Subcutaneous abdominal adipose tissue (tissue), 5 donors: ENCODE data around the gene GLRX5.

Source experiments
- H3K27ac ChIP-seq: one replicate; pipeline ENCODE4 v1.7.0; 2013; ENCODE audit warnings: low read depth, mild to moderate bottlenecking, inconsistent platforms, low read length, moderate library complexity
- H3K27me3 ChIP-seq, 5 donors: one replicate each; pipeline ENCODE4 v1.7.0; 2013; ENCODE audit warnings: low read length in 5 of 5, inconsistent platforms in 1 of 5; ENCODE audit not compliant: control insufficient read depth in 5 of 5, insufficient read depth in 4 of 5
- H3K36me3 ChIP-seq, 5 donors: one replicate each; pipeline ENCODE4 v1.7.0; 2013; ENCODE audit warnings: low read length in 5 of 5; ENCODE audit not compliant: control insufficient read depth in 5 of 5, insufficient read depth in 5 of 5
- H3K4me1 ChIP-seq, 5 donors: one replicate each; pipeline ENCODE4 v1.7.0; 2013; ENCODE audit warnings: low read length in 5 of 5, mild to moderate bottlenecking in 3 of 5, moderate library complexity in 1 of 5; ENCODE audit not compliant: control insufficient read depth in 5 of 5, insufficient read depth in 5 of 5
- H3K4me3 ChIP-seq, 5 donors: one replicate each; pipeline ENCODE4 v1.7.0; 2013; ENCODE audit warnings: low read length in 5 of 5, low read depth in 1 of 5
- H3K9ac ChIP-seq, 5 donors: one replicate each; pipeline ENCODE4 v1.7.0; 2013; ENCODE audit warnings: low read length in 5 of 5, mild to moderate bottlenecking in 4 of 5, moderate library complexity in 3 of 5
- H3K9me3 ChIP-seq, 5 donors: one replicate each; pipeline ENCODE4 v1.7.0; 2013; ENCODE audit warnings: low read length in 5 of 5; ENCODE audit not compliant: control insufficient read depth in 5 of 5
- donor health status: healthy.
- donor health status: healthy.
- donor health status: healthy.
- donor health status: healthy.
- donor health status: healthy.

Gene GLRX5

DNA sequence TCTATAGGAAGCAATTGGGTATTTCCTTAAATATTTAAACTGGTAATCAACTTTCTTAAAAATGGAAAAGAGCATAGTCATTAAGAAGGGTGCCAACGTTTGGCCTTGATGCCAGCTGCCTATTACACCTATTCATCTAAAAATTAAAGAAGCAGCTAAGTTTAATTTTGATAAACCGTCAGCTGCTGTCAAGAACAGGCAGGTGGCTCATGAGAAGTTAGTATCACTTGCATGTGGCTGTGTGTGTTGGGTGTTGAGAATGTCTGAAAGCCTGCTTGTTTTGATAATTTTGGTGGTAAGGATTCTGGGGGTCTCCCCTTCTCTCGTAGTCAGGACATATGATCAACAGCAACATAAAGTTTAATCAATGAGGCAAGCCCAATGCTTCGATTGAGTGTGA, 6.5 kb downstream of the GLRX5 start:
- H3K9me3 ChIP-seq: no peaks in the 10 kb centered on the region
- no peak overlapping the region for H3K4me3 ChIP-seq
- no peak overlapping the region for H3K9ac ChIP-seq
- peaks cover under 1 to 22% (median 21%) of the 10 kb centered on the region in 5 donors for H3K4me1 ChIP-seq
- peaks cover 0 to 10% (median 4%) of the 10 kb centered on the region in 5 donors for H3K36me3 ChIP-seq
- H3K27ac ChIP-seq: no peak overlapping the region
- no peaks in the 10 kb centered on the region for H3K27me3 ChIP-seq

DNA sequence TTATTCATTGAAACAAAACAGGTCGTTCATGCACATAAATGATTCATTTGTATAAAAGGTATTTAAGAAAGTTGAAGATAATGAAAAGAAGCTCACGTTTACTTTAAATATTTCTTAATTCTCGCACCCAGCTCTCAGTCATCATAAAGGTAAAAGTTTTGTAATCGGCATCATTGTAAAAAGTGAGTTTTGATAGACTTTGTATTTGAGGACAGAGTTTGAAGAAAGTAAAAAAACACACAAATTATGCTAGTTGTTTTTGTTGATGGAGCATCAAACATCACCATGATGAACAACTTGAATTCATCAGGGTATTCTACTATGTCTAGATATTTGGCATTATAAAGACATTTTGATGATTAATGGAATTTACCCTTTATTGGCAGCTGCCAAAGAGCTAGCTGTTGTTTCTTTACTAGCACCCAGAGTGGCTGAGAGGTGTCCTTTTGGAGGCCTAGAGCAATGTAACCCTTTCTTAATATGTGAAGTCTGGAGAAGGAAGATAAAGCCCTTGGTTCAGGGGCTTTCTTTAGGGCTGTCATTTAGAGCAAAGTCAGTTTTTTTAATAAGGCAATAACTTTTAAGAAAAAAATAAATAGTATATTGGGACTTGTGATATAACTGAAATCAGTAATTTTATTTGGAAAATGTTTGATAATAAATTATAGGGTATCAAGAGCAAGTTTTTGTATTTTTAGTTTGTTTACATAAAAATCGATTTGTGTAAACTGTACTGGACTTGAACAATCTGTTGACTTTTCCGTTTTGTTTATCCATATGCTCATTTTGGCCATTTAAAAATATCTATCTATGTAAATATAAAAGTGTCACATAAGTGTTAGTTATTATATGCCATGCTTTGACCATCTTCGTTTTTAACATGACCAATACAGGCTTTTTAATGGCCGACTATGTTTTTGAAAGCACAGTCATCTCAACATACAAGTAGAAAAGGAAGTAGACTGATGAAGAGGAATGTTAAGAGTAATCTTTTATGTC, 7.4 kb downstream of the GLRX5 start:
- H3K9me3 ChIP-seq: no peaks in the 10 kb centered on the region
- H3K36me3 ChIP-seq: peaks cover 0 to 14% (median 4%) of the 10 kb centered on the region in 5 donors
- no peak overlapping the region for H3K9ac ChIP-seq
- no peak overlapping the region for H3K27ac ChIP-seq
- peaks cover 0 to 13% (median 12%) of the 10 kb centered on the region in 5 donors for H3K4me1 ChIP-seq
- H3K27me3 ChIP-seq: no peaks in the 10 kb centered on the region
- H3K4me3 ChIP-seq: no peak overlapping the region

DNA sequence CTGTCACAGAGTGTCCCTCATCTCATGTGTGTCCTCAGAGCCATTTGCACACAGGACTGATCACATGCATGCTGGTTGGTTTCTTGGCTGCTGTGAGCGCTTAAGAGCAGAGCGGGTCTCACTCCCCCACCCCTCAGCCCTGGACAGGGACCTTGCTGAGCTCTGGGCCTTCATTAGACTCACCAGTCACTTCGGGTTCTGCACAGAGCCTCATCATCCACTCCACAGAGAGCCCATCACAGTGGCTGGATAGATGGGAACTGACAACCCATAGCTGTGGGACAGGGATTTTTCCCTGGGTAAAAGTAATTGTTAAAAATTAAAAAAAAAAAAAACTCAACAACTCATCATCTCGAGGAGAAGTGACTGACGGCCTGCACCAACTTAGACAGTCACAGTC, 8.2 kb downstream of the GLRX5 start:
- Histone ChIP-seq H3K4me1 (peaks cover 0 to 6% (median 5%) of the 10 kb centered on the region in 5 donors), H3K36me3 (peaks cover 0 to 14% (median 4%) of the 10 kb centered on the region in 5 donors)

DNA sequence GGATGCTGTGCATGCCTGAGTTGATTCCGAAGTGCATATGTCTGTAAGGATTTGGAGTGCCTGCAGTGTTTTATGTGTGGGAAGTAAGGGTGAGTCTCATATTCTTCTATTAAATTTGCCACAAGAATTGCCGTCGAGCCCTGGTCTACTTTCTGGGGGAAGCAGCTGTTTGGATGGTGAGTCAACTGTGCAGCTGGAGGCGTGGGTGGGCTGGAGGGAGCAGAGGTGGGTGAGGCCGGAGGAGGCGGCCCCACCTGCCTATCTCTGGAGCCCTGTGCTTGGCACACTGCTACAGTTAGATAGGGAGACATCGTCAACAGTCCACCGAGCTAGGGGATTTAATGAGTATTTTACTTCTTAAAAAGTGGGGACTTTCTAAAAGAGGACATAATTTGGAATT, 9.7 kb downstream of the GLRX5 start:
- Histone ChIP-seq H3K9me3 (no peaks in the 10 kb centered on the region), H3K36me3 (peaks cover 0 to 14% (median 4%) of the 10 kb centered on the region in 5 donors), H3K27ac (no peak overlapping the region), H3K9ac (no peak overlapping the region), H3K4me3 (no peak overlapping the region), H3K27me3 (no peaks in the 10 kb centered on the region), H3K4me1 (peaks cover 0 to 9% (median 5%) of the 10 kb centered on the region in 5 donors)

More for the DNA sequence above, 8.2 kb downstream of the GLRX5 start:
- Histone ChIP-seq H3K9ac (no peak overlapping the region), H3K4me3 (no peak overlapping the region), H3K27me3 (no peaks in the 10 kb centered on the region), H3K9me3 (no peaks in the 10 kb centered on the region), H3K27ac (no peak overlapping the region)

DNA sequence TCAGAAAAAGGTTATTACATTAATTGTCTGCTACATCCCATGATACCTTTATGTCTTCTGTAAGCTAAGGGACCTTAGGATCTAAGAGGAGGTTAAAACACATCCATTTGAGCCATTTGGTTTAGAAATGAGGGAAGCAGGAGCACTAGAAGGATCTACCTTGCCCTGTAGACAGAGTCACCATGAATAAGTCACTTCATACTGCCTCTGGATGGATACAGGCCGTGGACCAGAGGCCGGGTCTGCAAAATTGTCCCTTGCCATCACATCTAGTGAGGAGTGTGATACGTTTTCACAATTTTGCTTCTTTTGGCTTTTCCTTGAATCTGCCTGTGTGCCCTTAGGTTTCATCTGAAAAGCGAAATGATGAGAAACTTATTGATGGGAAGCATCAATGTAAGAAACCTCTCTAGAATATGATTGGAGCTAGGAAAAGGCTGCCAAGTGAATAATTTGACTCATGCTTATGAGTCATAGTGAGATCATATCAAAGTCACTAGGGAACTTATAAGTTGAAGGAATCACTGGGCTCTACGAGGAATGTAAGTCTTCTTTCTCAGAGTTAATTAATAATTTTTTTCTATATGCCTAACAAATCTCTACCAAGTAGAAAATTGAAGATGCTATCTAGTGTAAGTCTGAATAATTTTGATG, 10.8 kb downstream of the GLRX5 start:
- H3K27me3 ChIP-seq: no peaks in the 10 kb centered on the region
- H3K4me1 ChIP-seq: peaks cover 0 to 11% (median 7%) of the 10 kb centered on the region in 5 donors
- no peak overlapping the region for H3K9ac ChIP-seq
- no peaks in the 10 kb centered on the region for H3K9me3 ChIP-seq
- no peak overlapping the region for H3K4me3 ChIP-seq
- peaks cover 0 to 14% (median 4%) of the 10 kb centered on the region in 5 donors for H3K36me3 ChIP-seq
- no peak overlapping the region for H3K27ac ChIP-seq

DNA sequence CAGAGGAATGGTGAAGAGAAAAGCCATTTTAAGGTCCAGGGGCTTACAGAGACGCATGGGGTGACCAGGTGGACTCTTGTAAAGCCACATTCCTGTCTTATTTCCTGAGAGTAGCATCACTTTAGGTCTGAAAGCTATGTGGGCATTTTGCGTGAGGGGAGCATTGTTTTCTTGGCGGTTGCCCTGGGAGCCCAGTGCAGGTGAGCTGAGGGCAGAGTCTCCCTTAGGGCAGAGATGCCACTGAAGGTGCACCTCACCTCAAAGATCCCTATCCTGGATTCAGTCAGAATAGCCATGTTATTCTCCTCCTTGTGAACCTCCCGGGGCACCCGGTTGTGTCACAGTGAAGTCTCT, 12.4 kb downstream of the GLRX5 start:
- H3K9me3 ChIP-seq: peaks cover 0 to 4% (median 0%) of the 10 kb centered on the region in 5 donors
- no peak overlapping the region for H3K4me3 ChIP-seq
- H3K27ac ChIP-seq: no peak overlapping the region

DNA sequence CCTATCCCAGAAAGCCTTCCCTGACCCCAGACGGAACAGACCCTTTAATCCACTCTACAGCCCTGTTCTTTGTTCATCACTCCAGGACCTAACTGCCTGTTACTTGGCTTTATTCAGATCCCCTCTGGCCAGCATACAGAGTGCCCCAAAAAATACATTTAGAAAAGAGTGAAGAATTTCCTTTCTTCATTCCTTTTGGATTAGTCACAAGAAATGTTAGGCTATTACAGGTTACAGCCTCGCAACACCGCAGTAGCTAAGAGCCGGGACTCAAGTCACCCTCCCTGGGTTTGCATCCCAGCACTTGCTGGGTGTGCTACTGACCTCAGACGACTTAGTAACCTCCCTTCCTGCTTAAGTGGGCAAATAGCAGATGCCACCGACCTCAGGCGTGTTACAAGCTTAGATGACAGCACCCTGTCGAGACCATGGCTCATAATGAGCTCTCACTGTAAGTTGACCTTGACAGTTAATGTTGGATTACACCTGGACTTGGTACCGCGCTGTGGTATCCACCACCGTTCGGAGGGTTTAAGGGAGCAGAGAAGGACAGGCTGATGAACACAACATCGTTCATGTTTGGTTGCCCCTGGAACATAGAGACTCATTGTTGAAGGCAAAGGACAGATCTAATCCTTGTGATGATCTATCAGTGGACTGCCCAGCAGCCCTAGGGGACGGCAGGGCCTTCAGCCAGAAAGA, 12.9 kb downstream of the GLRX5 start:
- H3K27ac ChIP-seq: no peak overlapping the region
- H3K4me3 ChIP-seq: no peak overlapping the region
- H3K4me1 ChIP-seq: peaks cover 0 to 11% (median 7%) of the 10 kb centered on the region in 5 donors
- no peak overlapping the region for H3K9ac ChIP-seq
- peaks cover 0 to 4% (median 0%) of the 10 kb centered on the region in 5 donors for H3K9me3 ChIP-seq
- no peaks in the 10 kb centered on the region for H3K27me3 ChIP-seq
- H3K36me3 ChIP-seq: peaks cover 0 to 14% (median 4%) of the 10 kb centered on the region in 5 donors

More for the DNA sequence above, 12.4 kb downstream of the GLRX5 start:
- H3K9ac ChIP-seq: no peak overlapping the region
- H3K36me3 ChIP-seq: peaks cover 0 to 14% (median 4%) of the 10 kb centered on the region in 5 donors
- H3K4me1 ChIP-seq: peaks cover 0 to 11% (median 7%) of the 10 kb centered on the region in 5 donors
- no peaks in the 10 kb centered on the region for H3K27me3 ChIP-seq

DNA sequence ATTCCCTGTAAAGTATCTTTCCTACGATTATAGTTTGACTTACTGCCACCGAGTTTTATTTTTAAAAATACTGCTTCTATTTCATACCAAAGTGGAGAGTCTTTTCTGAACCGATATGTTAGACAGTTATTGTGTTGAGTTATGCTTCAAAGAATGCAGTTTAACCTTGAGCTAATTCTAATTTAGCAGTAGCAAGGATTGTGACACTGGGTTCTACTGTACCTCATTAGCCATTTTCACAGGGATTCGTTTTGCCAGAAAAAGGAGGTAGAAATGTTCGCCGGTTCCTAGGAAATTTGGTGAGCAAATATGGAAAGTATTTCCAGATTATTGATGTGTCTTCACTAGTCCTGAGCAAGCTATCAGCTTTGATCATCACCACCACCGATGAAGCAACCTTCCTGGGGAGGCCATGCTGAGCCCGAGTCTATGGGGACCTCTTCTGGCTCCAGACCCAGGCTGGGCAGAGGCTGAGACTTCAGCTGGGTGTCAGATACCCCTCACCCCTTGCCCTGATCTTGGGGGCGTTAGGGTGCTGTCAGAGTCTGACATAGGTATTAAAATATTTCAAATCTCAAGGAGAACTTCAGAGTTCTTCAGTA, 13.6 kb downstream of the GLRX5 start:
- H3K9ac ChIP-seq: no peak overlapping the region
- H3K4me1 ChIP-seq: peaks cover 0 to 11% (median 7%) of the 10 kb centered on the region in 5 donors
- no peak overlapping the region for H3K27ac ChIP-seq
- peaks cover 0 to 14% (median 4%) of the 10 kb centered on the region in 5 donors for H3K36me3 ChIP-seq
- H3K27me3 ChIP-seq: no peaks in the 10 kb centered on the region
- H3K4me3 ChIP-seq: no peak overlapping the region
- peaks cover 0 to 4% (median 0%) of the 10 kb centered on the region in 5 donors for H3K9me3 ChIP-seq
